Measurements from ENCODE around the gene CDKAL1. TPM values are rescaled to one million over a fixed set of nuclear protein-coding genes. Genes with fewer than 3 reads are reported as not detected.

Gene CDKAL1
- total RNA-seq, 3 donors from 2014 or later = 13.0 to 27.2 (median 18.0) TPM

DNA sequence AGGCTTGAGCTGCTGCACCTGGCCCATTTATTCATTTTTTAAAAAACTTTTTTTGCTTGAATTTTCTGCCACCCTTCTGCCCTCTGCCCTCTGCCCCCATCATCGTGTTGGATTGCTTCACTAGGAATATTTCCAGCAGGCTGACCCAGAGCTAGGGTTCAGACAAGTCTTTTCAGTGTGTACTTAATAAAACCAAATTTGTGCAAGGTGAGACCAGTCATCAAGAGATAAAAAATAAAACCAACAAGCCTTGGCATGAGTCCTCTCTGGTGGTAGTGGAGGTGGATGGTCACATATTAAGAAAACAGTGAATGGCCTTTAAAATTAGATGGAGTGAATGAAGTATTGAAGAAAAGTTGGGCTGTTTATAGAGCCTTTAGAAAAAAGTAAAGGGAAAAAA is 239.6 kb downstream of the CDKAL1 start:
- H3K4me3 ChIP-seq = no peak overlapping the region
- H3K27ac ChIP-seq = no peak overlapping the region
- no peak for DNase-seq (ENCODE audit: low spot score in 2 of 2)
- TF ChIP-seq POLR2AphosphoS5 (IDR thresholded peaks at IDR 0.05) (no peak), POLR2A (IDR thresholded peaks at IDR 0.05) (no peak)
- TF ChIP-seq, protein P1, sequence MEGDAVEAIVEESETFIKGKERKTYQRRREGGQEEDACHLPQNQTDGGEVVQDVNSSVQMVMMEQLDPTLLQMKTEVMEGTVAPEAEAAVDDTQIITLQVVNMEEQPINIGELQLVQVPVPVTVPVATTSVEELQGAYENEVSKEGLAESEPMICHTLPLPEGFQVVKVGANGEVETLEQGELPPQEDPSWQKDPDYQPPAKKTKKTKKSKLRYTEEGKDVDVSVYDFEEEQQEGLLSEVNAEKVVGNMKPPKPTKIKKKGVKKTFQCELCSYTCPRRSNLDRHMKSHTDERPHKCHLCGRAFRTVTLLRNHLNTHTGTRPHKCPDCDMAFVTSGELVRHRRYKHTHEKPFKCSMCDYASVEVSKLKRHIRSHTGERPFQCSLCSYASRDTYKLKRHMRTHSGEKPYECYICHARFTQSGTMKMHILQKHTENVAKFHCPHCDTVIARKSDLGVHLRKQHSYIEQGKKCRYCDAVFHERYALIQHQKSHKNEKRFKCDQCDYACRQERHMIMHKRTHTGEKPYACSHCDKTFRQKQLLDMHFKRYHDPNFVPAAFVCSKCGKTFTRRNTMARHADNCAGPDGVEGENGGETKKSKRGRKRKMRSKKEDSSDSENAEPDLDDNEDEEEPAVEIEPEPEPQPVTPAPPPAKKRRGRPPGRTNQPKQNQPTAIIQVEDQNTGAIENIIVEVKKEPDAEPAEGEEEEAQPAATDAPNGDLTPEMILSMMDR (IDR thresholded peaks at IDR 0.05) = no peak
- H3K27me3 ChIP-seq = no peaks in the 10 kb centered on the region
- H3K4me1 ChIP-seq = no peaks in the 10 kb centered on the region
- no peaks in the 10 kb centered on the region for H3K9me3 ChIP-seq
- intact Hi-C loops (cut with DNase I; ENCODE audit: low total_unique reads) = no loop called here
- no peaks in the 10 kb centered on the region for H3K36me3 ChIP-seq

DNA sequence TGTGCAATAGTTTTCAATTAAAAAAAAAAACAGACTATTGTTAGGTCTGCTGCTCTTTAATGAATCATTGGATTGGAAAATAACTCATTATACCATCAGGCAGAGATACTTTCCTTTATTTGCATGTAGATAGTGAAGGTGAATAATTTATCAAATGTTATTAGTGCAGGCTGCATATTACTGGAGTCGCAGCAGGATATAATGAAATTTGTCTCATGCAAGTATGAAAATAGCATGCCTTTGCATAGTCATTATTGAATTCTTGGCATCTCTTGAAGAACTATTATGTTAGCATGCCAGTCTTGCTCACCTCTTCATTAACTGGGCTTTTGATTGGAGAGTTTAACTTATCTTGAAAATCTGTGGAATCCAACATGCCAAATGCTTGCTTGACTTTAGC is 241.7 kb downstream of the CDKAL1 start:
- Histone ChIP-seq H3K27ac (no peak overlapping the region), H3K4me3 (no peak overlapping the region), H3K36me3 (no peaks in the 10 kb centered on the region), H3K27me3 (no peaks in the 10 kb centered on the region), H3K9me3 (no peaks in the 10 kb centered on the region), H3K4me1 (no peaks in the 10 kb centered on the region)
- TF ChIP-seq POLR2A (IDR thresholded peaks at IDR 0.05) = no peak
- TF ChIP-seq, protein P1 (IDR thresholded peaks at IDR 0.05) = no peak
- no peak for TF ChIP-seq POLR2AphosphoS5 (IDR thresholded peaks at IDR 0.05)
- no peak for DNase-seq (ENCODE audit: low spot score in 2 of 2)
- intact Hi-C loops (cut with DNase I; ENCODE audit: low total_unique reads) = no loop called here

DNA sequence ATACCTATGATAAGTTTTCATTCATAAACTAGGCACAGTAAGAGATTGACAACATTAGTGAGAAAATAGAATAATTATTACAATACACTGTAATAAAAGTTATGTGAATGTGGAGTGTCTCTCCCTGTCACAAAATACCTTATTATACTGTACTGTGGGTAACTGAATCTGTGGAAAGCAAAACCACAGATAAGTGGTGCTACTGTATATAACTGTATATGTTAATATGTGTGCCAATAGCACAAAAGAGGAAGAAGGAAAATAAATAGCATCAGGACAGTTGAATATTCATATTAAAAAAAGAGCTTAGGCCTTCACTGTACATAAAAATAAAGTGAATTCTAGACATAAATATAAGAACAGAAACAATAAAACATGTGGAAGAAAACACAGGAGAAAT is 243.5 kb downstream of the CDKAL1 start:
- no peak overlapping the region for H3K4me3 ChIP-seq
- H3K4me1 ChIP-seq = no peaks in the 10 kb centered on the region
- no peak overlapping the region for H3K27ac ChIP-seq
- H3K36me3 ChIP-seq = no peaks in the 10 kb centered on the region
- TF ChIP-seq POLR2A (IDR thresholded peaks at IDR 0.05) = no peak
- TF ChIP-seq, protein P1 (IDR thresholded peaks at IDR 0.05) = no peak
- TF ChIP-seq POLR2AphosphoS5 (IDR thresholded peaks at IDR 0.05) = no peak
- H3K9me3 ChIP-seq = no peaks in the 10 kb centered on the region
- no peak for DNase-seq (ENCODE audit: low spot score in 2 of 2)
- intact Hi-C loops (cut with DNase I; ENCODE audit: low total_unique reads) = no loop called here
- no peaks in the 10 kb centered on the region for H3K27me3 ChIP-seq

DNA sequence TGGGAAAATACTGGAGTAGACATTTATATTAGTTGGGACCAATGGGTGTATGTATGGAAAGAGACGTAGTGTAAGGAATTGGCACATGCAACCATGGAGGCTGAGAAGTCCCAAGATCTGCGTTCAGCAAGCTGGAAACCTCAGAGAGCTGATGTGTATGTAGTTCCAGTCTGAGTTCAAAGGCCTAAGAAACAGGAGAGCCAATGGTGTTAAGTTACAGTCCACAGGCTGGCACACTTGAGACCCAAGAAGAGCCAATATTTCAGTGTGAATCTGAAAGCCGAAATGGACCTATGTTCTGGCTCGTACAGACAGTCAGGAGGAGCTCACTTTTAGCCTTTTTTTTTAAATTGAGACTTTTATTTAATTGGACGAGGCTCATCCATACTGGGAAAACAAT is 244.2 kb downstream of the CDKAL1 start:
- intact Hi-C loops (cut with DNase I; ENCODE audit: low total_unique reads) = no loop called here
- TF ChIP-seq POLR2AphosphoS5 (IDR thresholded peaks at IDR 0.05) = no peak
- TF ChIP-seq, protein P1 (IDR thresholded peaks at IDR 0.05) = no peak
- no peak for TF ChIP-seq POLR2A (IDR thresholded peaks at IDR 0.05)
- Histone ChIP-seq H3K4me3 (no peak overlapping the region), H3K9me3 (no peaks in the 10 kb centered on the region), H3K27ac (no peak overlapping the region), H3K27me3 (no peaks in the 10 kb centered on the region), H3K36me3 (no peaks in the 10 kb centered on the region), H3K4me1 (no peaks in the 10 kb centered on the region)
- DNase-seq (ENCODE audit: low spot score in 2 of 2) = no peak

DNA sequence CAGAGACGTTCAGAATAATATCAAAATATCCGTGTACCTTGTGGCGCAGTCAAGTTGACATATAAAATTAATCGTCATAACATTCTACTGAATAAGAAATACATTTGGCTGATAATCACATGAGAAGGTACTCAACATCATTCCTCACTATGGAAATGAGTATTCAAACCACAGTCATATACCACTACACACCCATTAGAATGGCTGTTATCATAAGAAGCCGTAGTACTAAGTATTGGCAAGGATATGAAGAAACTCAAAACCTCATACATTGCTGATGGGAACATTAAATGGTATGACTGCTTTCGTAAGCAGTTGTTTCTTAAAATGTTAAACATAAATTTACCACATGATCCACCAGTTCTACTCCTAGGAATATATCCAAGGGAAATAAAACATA is 244.7 kb downstream of the CDKAL1 start:
- no peaks in the 10 kb centered on the region for H3K36me3 ChIP-seq
- TF ChIP-seq POLR2A (IDR thresholded peaks at IDR 0.05) (no peak), POLR2AphosphoS5 (IDR thresholded peaks at IDR 0.05) (no peak)
- TF ChIP-seq, protein P1 (IDR thresholded peaks at IDR 0.05) = no peak
- H3K4me1 ChIP-seq = no peaks in the 10 kb centered on the region
- H3K27ac ChIP-seq = no peak overlapping the region
- intact Hi-C loops (cut with DNase I; ENCODE audit: low total_unique reads) = no loop called here
- DNase-seq (ENCODE audit: low spot score in 2 of 2) = no peak
- no peaks in the 10 kb centered on the region for H3K9me3 ChIP-seq
- no peaks in the 10 kb centered on the region for H3K27me3 ChIP-seq
- H3K4me3 ChIP-seq = no peak overlapping the region
